SK-N-SH treated with all-trans-retinoic acid at 6 μM for 48 hours (cell line): Measurements from ENCODE around the gene CGB2.

Source experiments
- ARNTL ChIP-seq: fragments of 450-650 bp; formaldehyde crosslinking; IDR thresholded peaks from 2 replicates; pipeline ENCODE4 v1.5.0; 2020; ENCODE audit warnings: low read depth, mild to moderate bottlenecking, moderate library complexity, borderline replicate concordance
- CSDC2 ChIP-seq: fragments of 250-450 bp; sonication (Bioruptor Pico); IDR thresholded peaks from 2 replicates; pipeline ENCODE4 v1.5.0; 2020; ENCODE audit warnings: mild to moderate bottlenecking, moderate library complexity
- PATZ1 ChIP-seq: fragments of 250-450 bp; sonication (Bioruptor Pico); IDR thresholded peaks from 2 replicates; pipeline ENCODE4 v1.8.0; 2020; ENCODE audit warnings: mild to moderate bottlenecking, moderate library complexity, borderline replicate concordance
- POU6F1 ChIP-seq: fragments of 250-450 bp; sonication (Bioruptor Pico); IDR thresholded peaks from 2 replicates; pipeline ENCODE4 v1.8.0; 2021; ENCODE audit warnings: low read depth, mild to moderate bottlenecking, moderate library complexity, borderline replicate concordance
- TSHZ2 ChIP-seq: fragments of 250-450 bp; sonication (Bioruptor Pico); IDR thresholded peaks from 2 replicates; pipeline ENCODE4 v1.5.0; 2020; ENCODE audit warnings: mild to moderate bottlenecking, moderate library complexity
- ZNF70 ChIP-seq: fragments of 450-650 bp; formaldehyde crosslinking; IDR thresholded peaks from 2 replicates; pipeline ENCODE4 v1.5.0; 2020; ENCODE audit warnings: mild to moderate bottlenecking, moderate library complexity

- TF ChIP-seq ZNF70 (CRISPR knock-in tag): no peak
- TF ChIP-seq CSDC2 (CRISPR knock-in tag): no peak
- no peak for TF ChIP-seq TSHZ2
- no peak for TF ChIP-seq PATZ1
- no peak for TF ChIP-seq POU6F1 (CRISPR knock-in tag)
- no peak for TF ChIP-seq ARNTL
These were observed 21.2 kb upstream of the CGB2 start for GRCh38 chr19:49010453-49010852.
